A673 (cell line): Measurements from ENCODE around the gene HAUS7.

Source experiments
- CTCF ChIP-seq: fragments of 300-800, 200-600 bp; sonication (generic); conservative IDR thresholded peaks from 2 replicates; pipeline ENCODE4 v1.5.1; 2017; ENCODE audit warnings: low read depth, mild to moderate bottlenecking, antibody characterized with exemption, low read length, moderate library complexity, mixed read lengths
- EZH2 ChIP-seq: fragments of 200-600 bp; sonication (generic); IDR thresholded peaks from 2 replicates; pipeline ENCODE4 v1.6.1; 2017; ENCODE audit warnings: borderline replicate concordance, low read depth, mild to moderate bottlenecking, mixed read lengths, antibody characterized with exemption, low read length; ENCODE audit not compliant: poor library complexity, severe bottlenecking

DNA sequence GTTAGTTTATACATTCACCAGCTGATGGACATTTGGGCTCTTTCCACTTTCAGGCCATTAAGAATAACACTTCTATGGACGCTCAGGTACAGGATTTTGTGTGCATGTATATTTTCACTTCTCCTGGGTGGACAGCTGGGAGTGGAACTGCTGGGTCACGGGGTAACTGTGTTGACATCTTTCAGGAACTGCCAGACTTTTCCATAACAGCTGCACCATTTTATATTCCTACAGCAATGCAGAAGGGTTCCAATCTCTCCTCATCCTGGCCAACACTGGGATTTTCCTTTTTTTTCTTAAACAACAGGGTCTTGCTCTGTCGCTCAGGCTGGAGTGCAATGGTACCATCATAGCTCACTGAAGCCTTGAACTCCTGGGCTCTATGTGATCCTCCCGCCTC lies 11.9 kb downstream of the HAUS7 start:
- TF ChIP-seq CTCF (no peak), EZH2 (no peak)
